ENCODE data around the gene FRMD4A.

FRMD4A gene

GRCh38 chr10:14333606-14334005 is 2.9 kb upstream of the FRMD4A start:
- TF ChIP-seq, protein P1, sequence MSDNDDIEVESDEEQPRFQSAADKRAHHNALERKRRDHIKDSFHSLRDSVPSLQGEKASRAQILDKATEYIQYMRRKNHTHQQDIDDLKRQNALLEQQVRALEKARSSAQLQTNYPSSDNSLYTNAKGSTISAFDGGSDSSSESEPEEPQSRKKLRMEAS (IDR thresholded peaks at IDR 0.05), result no peak
- no peak for TF ChIP-seq EGR1 (IDR thresholded peaks at IDR 0.05)
- no peak for TF ChIP-seq CEBPB (IDR thresholded peaks at IDR 0.05)
- no peak for TF ChIP-seq ZBTB7A (IDR thresholded peaks at IDR 0.05; ENCODE audit: low read depth)
- no peak for TF ChIP-seq TEAD4 (IDR thresholded peaks at IDR 0.05)
- no peak for TF ChIP-seq FOXM1 (IDR thresholded peaks at IDR 0.05; ENCODE audit: borderline replicate concordance, low read depth)
- no peak for TF ChIP-seq TCF12 (IDR thresholded peaks at IDR 0.05; ENCODE audit: low read depth)
- no peak for TF ChIP-seq RAD21 (IDR thresholded peaks at IDR 0.05; ENCODE audit: low read depth)
- TF ChIP-seq CREB1 (IDR thresholded peaks at IDR 0.05; ENCODE audit: low read depth), result no peak

DNA sequence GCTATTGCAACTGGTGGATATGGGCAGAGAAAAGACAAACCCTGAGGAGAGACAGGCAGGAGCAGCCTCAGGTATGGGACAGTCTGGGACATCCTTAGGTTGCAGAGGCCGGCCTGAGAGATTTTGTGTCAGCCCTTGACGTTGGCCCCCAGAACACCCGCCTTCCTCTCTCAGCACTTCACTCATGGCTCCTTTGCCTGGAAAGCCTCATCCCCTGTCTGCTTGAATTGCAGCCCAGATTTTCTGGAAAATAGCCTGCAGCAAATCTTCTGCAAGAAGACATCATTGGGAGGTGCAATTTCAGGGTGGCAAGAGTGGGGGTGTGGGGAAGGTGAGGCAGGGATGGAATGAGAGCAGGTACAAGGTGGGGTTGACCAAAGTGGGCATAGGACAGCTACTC is 2.2 kb upstream of the FRMD4A start:
- TF ChIP-seq RAD21 (IDR thresholded peaks at IDR 0.05; ENCODE audit: low read depth) (no peak), EP300 (IDR thresholded peaks at IDR 0.05; ENCODE audit: borderline replicate concordance) (no peak)

DNA sequence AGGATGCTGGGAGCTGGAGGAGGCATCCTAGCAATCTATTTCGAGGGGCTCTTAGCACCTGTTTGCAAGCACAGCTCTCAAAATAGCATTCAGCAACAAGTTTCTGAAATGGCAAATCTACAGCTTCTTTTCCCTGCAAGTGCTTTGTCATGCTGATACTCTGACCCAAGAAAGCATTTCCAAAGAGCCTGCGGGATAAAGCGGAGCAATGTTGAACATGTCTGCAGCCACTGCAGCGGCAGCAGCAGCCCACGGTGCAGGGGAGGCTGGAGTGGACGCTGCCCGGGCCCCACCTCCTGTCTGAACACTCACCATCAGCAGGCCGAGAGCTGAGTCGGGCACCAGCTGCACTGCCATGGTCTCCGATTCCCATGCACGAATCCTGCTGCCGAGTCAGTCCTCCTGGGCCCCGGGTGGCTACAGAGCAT is 964 bp downstream of the FRMD4A start:
- no peak for TF ChIP-seq USF1 (IDR thresholded peaks at IDR 0.05)
- TF ChIP-seq CEBPB (IDR thresholded peaks at IDR 0.05), result no peak
- no peak for TF ChIP-seq EP300 (IDR thresholded peaks at IDR 0.05; ENCODE audit: borderline replicate concordance)
- TF ChIP-seq TAF1 (IDR thresholded peaks at IDR 0.05; ENCODE audit: low read depth), result no peak
- no peak for TF ChIP-seq RAD21 (IDR thresholded peaks at IDR 0.05; ENCODE audit: low read depth)
- TF ChIP-seq ZBTB7A (IDR thresholded peaks at IDR 0.05; ENCODE audit: low read depth), result no peak
- TF ChIP-seq EGR1 (IDR thresholded peaks at IDR 0.05), result no peak
- TF ChIP-seq, protein P2, sequence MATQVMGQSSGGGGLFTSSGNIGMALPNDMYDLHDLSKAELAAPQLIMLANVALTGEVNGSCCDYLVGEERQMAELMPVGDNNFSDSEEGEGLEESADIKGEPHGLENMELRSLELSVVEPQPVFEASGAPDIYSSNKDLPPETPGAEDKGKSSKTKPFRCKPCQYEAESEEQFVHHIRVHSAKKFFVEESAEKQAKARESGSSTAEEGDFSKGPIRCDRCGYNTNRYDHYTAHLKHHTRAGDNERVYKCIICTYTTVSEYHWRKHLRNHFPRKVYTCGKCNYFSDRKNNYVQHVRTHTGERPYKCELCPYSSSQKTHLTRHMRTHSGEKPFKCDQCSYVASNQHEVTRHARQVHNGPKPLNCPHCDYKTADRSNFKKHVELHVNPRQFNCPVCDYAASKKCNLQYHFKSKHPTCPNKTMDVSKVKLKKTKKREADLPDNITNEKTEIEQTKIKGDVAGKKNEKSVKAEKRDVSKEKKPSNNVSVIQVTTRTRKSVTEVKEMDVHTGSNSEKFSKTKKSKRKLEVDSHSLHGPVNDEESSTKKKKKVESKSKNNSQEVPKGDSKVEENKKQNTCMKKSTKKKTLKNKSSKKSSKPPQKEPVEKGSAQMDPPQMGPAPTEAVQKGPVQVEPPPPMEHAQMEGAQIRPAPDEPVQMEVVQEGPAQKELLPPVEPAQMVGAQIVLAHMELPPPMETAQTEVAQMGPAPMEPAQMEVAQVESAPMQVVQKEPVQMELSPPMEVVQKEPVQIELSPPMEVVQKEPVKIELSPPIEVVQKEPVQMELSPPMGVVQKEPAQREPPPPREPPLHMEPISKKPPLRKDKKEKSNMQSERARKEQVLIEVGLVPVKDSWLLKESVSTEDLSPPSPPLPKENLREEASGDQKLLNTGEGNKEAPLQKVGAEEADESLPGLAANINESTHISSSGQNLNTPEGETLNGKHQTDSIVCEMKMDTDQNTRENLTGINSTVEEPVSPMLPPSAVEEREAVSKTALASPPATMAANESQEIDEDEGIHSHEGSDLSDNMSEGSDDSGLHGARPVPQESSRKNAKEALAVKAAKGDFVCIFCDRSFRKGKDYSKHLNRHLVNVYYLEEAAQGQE (IDR thresholded peaks at IDR 0.05; ENCODE audit: low read depth), result no peak
- TF ChIP-seq FOXM1 (IDR thresholded peaks at IDR 0.05; ENCODE audit: borderline replicate concordance, low read depth), result no peak
- TF ChIP-seq CREB1 (IDR thresholded peaks at IDR 0.05; ENCODE audit: low read depth), result no peak
- no peak for TF ChIP-seq TCF12 (IDR thresholded peaks at IDR 0.05; ENCODE audit: low read depth)
- TF ChIP-seq YY1 (IDR thresholded peaks at IDR 0.05; ENCODE audit: low read depth), result no peak
- TF ChIP-seq NFIC (IDR thresholded peaks at IDR 0.05), result no peak
- TF ChIP-seq TEAD4 (IDR thresholded peaks at IDR 0.05), result no peak

DNA sequence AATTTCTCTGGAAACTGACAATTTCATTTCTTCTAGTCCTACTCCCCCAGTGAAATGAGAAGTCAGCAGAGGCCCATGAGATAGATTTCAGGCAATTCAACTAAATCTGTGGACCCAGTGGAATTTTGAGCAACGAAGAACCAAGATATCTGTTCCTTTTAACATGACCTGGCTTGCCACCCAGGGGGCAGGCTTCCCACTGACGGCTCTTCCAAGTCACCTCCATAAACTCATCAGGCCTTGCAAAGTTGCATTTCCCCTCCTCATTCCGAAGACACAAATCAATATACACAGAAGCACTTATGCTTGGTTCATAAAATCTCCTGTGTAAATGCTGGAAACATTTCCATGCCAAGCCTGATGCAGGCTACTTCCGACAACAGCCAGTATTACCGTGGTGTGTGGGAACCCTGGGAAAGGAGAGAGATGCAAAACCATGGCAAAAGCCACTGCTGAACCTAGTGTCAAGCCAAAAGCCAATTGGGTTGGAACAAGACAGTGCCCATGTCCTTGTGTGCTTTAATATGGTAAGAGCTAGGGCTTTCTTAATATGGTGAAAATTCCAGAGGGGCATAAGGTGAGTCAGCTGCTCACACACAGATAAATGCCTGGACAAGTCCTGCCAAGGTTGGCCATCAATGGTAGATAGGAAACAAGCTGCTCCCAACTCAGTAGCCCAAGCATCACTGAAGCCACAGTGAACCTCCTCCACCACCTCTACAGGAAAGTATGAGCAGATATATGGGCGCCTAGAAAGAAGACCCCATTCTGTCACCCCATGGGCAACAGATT is 1.6 kb downstream of the FRMD4A start:
- TF ChIP-seq ZBTB7A (IDR thresholded peaks at IDR 0.05; ENCODE audit: low read depth), result no peak
- TF ChIP-seq, protein P1 (IDR thresholded peaks at IDR 0.05), result no peak
- no peak for TF ChIP-seq CEBPB (IDR thresholded peaks at IDR 0.05)
- TF ChIP-seq NFIC (IDR thresholded peaks at IDR 0.05), result no peak
- TF ChIP-seq EP300 (IDR thresholded peaks at IDR 0.05; ENCODE audit: borderline replicate concordance), result no peak
- TF ChIP-seq FOXM1 (IDR thresholded peaks at IDR 0.05; ENCODE audit: borderline replicate concordance, low read depth), result no peak
- no peak for TF ChIP-seq TAF1 (IDR thresholded peaks at IDR 0.05; ENCODE audit: low read depth)
- TF ChIP-seq TCF12 (IDR thresholded peaks at IDR 0.05; ENCODE audit: low read depth), result no peak
- no peak for TF ChIP-seq RAD21 (IDR thresholded peaks at IDR 0.05; ENCODE audit: low read depth)
- TF ChIP-seq EGR1 (IDR thresholded peaks at IDR 0.05), result no peak
- TF ChIP-seq YY1 (IDR thresholded peaks at IDR 0.05; ENCODE audit: low read depth), result no peak
- TF ChIP-seq, protein P2 (IDR thresholded peaks at IDR 0.05; ENCODE audit: low read depth), result no peak
- no peak for TF ChIP-seq CREB1 (IDR thresholded peaks at IDR 0.05; ENCODE audit: low read depth)
- TF ChIP-seq TEAD4 (IDR thresholded peaks at IDR 0.05), result no peak

DNA sequence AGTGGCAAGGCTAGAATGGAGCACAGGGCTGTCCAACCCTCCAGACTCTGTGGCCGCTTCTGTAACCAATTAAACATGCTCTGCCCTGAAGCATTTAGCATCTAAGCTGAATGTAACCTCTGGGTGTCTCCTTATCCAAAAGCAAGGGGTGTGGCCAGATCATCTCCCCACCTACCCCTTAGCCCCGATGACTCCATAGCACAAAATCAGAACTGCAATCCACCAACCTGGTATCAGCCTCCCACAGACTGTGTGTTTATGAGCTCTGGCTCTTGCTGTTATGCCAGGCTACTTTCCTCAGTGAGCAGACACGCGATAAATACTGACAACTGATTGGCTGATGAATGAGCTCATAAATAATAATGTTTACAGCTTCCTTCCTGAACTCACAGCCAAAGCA is 3.2 kb downstream of the FRMD4A start:
- TF ChIP-seq CREB1 (IDR thresholded peaks at IDR 0.05; ENCODE audit: low read depth) (no peak), TCF12 (IDR thresholded peaks at IDR 0.05; ENCODE audit: low read depth) (no peak), RAD21 (IDR thresholded peaks at IDR 0.05; ENCODE audit: low read depth) (no peak), YY1 (IDR thresholded peaks at IDR 0.05; ENCODE audit: low read depth) (no peak), FOXM1 (IDR thresholded peaks at IDR 0.05; ENCODE audit: borderline replicate concordance, low read depth) (no peak), USF1 (IDR thresholded peaks at IDR 0.05) (no peak), NFIC (IDR thresholded peaks at IDR 0.05) (no peak), EGR1 (IDR thresholded peaks at IDR 0.05) (no peak), TEAD4 (IDR thresholded peaks at IDR 0.05) (no peak), EP300 (IDR thresholded peaks at IDR 0.05; ENCODE audit: borderline replicate concordance) (no peak), TAF1 (IDR thresholded peaks at IDR 0.05; ENCODE audit: low read depth) (no peak), ZBTB7A (IDR thresholded peaks at IDR 0.05; ENCODE audit: low read depth) (no peak), CEBPB (IDR thresholded peaks at IDR 0.05) (no peak)
- TF ChIP-seq, protein P2 (IDR thresholded peaks at IDR 0.05; ENCODE audit: low read depth), result no peak
- TF ChIP-seq, protein P1 (IDR thresholded peaks at IDR 0.05), result no peak

Data from Ishikawa (cell line).